GM12878 (cell line): ENCODE measurements around the gene B3GNT9. TPM values are rescaled to one million over a fixed set of nuclear protein-coding genes. Genes with fewer than 3 reads are reported as not detected.

Experiments
- ASH2L ChIP-seq: fragments of 300-600, 200-600 bp; sonication (generic); IDR thresholded peaks from 2 replicates; pipeline ENCODE4 v1.6.1; 2017; ENCODE audit warnings: low read depth, mild to moderate bottlenecking, borderline replicate concordance
- BACH1 ChIP-seq: fragments of 450-650 bp; IDR thresholded peaks from 2 replicates; pipeline ENCODE4 v1.6.1; 2017; ENCODE audit warnings: mild to moderate bottlenecking, borderline replicate concordance
- CHD4 ChIP-seq: fragments of 200-600 bp; sonication (generic); IDR thresholded peaks from 2 replicates; pipeline ENCODE4 v1.6.1; 2016; ENCODE audit warnings: mild to moderate bottlenecking
- CREB1 ChIP-seq: IDR thresholded peaks from 2 replicates; pipeline ENCODE4 v1.6.1; 2012; ENCODE audit warnings: low read depth, mild to moderate bottlenecking, inconsistent platforms
- CREM ChIP-seq: IDR thresholded peaks from 2 replicates; pipeline ENCODE4 v1.6.1; 2014; ENCODE audit warnings: antibody characterized with exemption, low read depth
- FOXK2 ChIP-seq: fragments of 450-650 bp; IDR thresholded peaks from 2 replicates; pipeline ENCODE4 v1.6.1; 2017; ENCODE audit warnings: mild to moderate bottlenecking, moderate library complexity
- MXI1 ChIP-seq: fragments of 150-350 bp; IDR thresholded peaks from 2 replicates; pipeline ENCODE4 v1.6.1; 2011; ENCODE audit warnings: low read depth, mild to moderate bottlenecking, inconsistent platforms, low read length, improper control_type of control experiment
- NFYA ChIP-seq: IDR thresholded peaks from 2 replicates; pipeline ENCODE4 v1.6.1; 2011; ENCODE audit warnings: low read depth, mild to moderate bottlenecking, low read length, improper control_type of control experiment, borderline replicate concordance
- PAX5 ChIP-seq: IDR thresholded peaks from 2 replicates; pipeline ENCODE4 v1.6.1; 2011; ENCODE audit warnings: low read depth, low read length, borderline replicate concordance
- RELA ChIP-seq: fragments of 450-650 bp; IDR thresholded peaks from 2 replicates; pipeline ENCODE4 v1.8.0; 2014; ENCODE audit warnings: borderline replicate concordance; ENCODE audit not compliant: partially characterized antibody
- RFX5 ChIP-seq: IDR thresholded peaks from 2 replicates; pipeline ENCODE4 v1.6.1; 2011; ENCODE audit warnings: low read depth, low read length, improper control_type of control experiment
- RUNX3 ChIP-seq: IDR thresholded peaks from 2 replicates; pipeline ENCODE4 v1.6.1; 2012; ENCODE audit warnings: low read length, inconsistent platforms
- SMC3 ChIP-seq: IDR thresholded peaks from 2 replicates; pipeline ENCODE4 v1.6.1; 2011; ENCODE audit warnings: low read length, improper control_type of control experiment, borderline replicate concordance
- SREBF1 ChIP-seq: IDR thresholded peaks from 2 replicates; pipeline ENCODE4 v1.6.1; 2012; ENCODE audit warnings: mild to moderate bottlenecking, low read length
- WRNIP1 ChIP-seq: IDR thresholded peaks from 2 replicates; pipeline ENCODE4 v1.6.1; 2011; ENCODE audit warnings: low read depth, low read length, improper control_type of control experiment, borderline replicate concordance
- ZNF217 ChIP-seq: fragments of 450-650 bp; IDR thresholded peaks from 2 replicates; pipeline ENCODE4 v1.6.1; 2017; ENCODE audit warnings: antibody characterized with exemption, mild to moderate bottlenecking
- polyA plus RNA-seq, 11 experiments: library from polyadenylated mRNA; depleted of rRNA in 4 of 11; unstranded in 6 of 11; stranded (reverse) in 5 of 11; fragments of >200 nt; fragmentation: Nextera tagmentation in 4 of 11; fragmentation: Illumina TruSeq in 1 of 11; extraction: Ambion mirVana in 4 of 11; extraction: Trizol in 1 of 11; gene quantifications; 1 replicate in 1 of 11; 2 replicates in 10 of 11; pipeline versions ENCODE4 v1.2.1 to v1.2.3, GENCODE V29; 2011 to 2016; ENCODE audit warnings: inconsistent platforms in 2 of 11, missing spikeins in 2 of 11, low read depth in 1 of 11
- total RNA-seq, 4 experiments: library from RNA; depleted of rRNA in 3 of 4; stranded (reverse); fragments of >200 nt in 3 of 4; fragmentation: Illumina TruSeq in 1 of 4; extraction: Trizol in 1 of 4; gene quantifications; 2 replicates each; pipeline versions ENCODE4 v1.2.1 to v1.2.3, GENCODE V29; 2013 to 2021
- TF ChIP-seq, protein P1 (sequence below): fragments of 450-650 bp; IDR thresholded peaks from 2 replicates; pipeline ENCODE4 v1.6.1; 2016; ENCODE audit warnings: mild to moderate bottlenecking
- TF ChIP-seq, protein P2 (sequence below): IDR thresholded peaks from 2 replicates; pipeline ENCODE4 v1.6.1; 2012; ENCODE audit warnings: low read depth, low read length, improper control_type of control experiment
- TF ChIP-seq, protein P3 (sequence below): IDR thresholded peaks from 2 replicates; pipeline ENCODE4 v1.6.1; 2012; ENCODE audit warnings: low read depth, low read length, improper control_type of control experiment
- TF ChIP-seq, protein P4 (sequence below), 3 experiments: IDR thresholded peaks in 2 of 3; conservative IDR thresholded peaks in 1 of 3; 2 replicates each; pipeline ENCODE4 v1.5.1; 2011; ENCODE audit warnings: low read depth in 3 of 3, low read length in 3 of 3, mild to moderate bottlenecking in 3 of 3, control low read depth in 2 of 3, moderate library complexity in 2 of 3, inconsistent platforms in 1 of 3, mixed read lengths in 1 of 3; ENCODE audit not compliant: control insufficient read depth in 2 of 3, insufficient read depth in 1 of 3; ENCODE audit errors: extremely low read depth in 1 of 3
- TF ChIP-seq, protein P5 (sequence below): IDR thresholded peaks from 2 replicates; pipeline ENCODE4 v1.6.1; 2012; ENCODE audit warnings: mild to moderate bottlenecking, low read depth, low read length

Gene B3GNT9
- total and polyA plus RNA-seq, 10 of the 15 experiments (the other 5 are each of a cell fraction or from before 2014, with no cell fraction given) = 0.08 to 5.0 (median 1.9) TPM

DNA sequence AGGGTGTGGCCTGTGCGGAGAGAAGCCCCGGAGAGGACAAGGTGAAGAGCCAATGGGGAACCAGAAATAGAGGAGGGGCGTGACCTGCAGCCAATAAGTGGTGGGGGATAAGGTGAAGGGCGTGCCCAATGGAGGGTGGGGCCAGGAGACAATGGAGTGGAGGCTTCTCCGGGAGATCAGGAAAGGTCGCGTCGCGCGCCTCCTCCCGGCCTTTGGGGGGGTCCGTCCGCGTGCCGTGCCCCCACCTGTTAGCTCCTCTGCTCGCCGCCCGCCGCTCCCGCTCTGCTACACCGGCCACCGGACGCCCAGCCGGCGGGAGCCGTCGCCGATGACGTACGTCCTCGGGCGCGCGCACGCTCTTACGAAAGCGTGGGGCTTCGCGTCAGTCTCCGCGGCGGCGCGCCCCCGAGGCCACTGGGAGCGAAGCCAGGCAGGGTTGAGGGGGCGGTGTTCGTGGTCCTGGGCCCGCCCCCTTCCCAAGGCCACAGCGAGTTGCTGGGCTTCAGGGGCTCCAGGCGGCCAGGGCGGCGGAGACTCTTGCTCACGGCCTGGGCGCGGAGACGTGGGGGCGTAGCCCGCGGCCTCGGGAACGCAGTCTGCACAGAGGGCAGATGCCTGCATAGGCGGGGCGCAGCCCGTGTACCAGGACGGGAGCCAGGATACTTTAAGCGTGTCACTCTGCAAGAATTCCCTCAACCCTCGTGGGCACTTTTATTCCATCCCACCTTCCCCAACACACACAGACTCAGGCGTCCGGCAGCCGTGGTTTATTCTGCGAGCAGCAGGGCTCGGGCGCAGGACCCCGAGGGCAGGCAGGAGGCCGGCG lies 33.0 kb upstream of the B3GNT9 start, which contains the start of gene MATCAP1 (continued):
- TF ChIP-seq, protein P1, sequence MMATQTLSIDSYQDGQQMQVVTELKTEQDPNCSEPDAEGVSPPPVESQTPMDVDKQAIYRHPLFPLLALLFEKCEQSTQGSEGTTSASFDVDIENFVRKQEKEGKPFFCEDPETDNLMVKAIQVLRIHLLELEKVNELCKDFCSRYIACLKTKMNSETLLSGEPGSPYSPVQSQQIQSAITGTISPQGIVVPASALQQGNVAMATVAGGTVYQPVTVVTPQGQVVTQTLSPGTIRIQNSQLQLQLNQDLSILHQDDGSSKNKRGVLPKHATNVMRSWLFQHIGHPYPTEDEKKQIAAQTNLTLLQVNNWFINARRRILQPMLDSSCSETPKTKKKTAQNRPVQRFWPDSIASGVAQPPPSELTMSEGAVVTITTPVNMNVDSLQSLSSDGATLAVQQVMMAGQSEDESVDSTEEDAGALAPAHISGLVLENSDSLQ = peak; percentile 99
- no peak for TF ChIP-seq FOXK2
- TF ChIP-seq BACH1 = peak; percentile 19; the same call in 1 of the 2 replicates
- peak; percentile 38; the same call in 1 of the 2 replicates for TF ChIP-seq PAX5
- TF ChIP-seq, protein P2, sequence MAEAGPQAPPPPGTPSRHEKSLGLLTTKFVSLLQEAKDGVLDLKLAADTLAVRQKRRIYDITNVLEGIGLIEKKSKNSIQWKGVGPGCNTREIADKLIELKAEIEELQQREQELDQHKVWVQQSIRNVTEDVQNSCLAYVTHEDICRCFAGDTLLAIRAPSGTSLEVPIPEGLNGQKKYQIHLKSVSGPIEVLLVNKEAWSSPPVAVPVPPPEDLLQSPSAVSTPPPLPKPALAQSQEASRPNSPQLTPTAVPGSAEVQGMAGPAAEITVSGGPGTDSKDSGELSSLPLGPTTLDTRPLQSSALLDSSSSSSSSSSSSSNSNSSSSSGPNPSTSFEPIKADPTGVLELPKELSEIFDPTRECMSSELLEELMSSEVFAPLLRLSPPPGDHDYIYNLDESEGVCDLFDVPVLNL = 0 out of 2 replicates have a peak, but pooled peaks have one; percentile 42
- TF ChIP-seq RUNX3 = no peak
- no peak for TF ChIP-seq WRNIP1
- peak; percentile 5; the same call in 1 of the 2 replicates for TF ChIP-seq RFX5
- TF ChIP-seq SREBF1 = no peak
- peak; percentile 88 for TF ChIP-seq CREM
- TF ChIP-seq MXI1 = peak; percentile 39; the same call in 1 of the 2 replicates
- TF ChIP-seq, protein P3, sequence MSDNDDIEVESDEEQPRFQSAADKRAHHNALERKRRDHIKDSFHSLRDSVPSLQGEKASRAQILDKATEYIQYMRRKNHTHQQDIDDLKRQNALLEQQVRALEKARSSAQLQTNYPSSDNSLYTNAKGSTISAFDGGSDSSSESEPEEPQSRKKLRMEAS = no peak; the same call in 1 of the 2 replicates
- TF ChIP-seq, protein P4, sequence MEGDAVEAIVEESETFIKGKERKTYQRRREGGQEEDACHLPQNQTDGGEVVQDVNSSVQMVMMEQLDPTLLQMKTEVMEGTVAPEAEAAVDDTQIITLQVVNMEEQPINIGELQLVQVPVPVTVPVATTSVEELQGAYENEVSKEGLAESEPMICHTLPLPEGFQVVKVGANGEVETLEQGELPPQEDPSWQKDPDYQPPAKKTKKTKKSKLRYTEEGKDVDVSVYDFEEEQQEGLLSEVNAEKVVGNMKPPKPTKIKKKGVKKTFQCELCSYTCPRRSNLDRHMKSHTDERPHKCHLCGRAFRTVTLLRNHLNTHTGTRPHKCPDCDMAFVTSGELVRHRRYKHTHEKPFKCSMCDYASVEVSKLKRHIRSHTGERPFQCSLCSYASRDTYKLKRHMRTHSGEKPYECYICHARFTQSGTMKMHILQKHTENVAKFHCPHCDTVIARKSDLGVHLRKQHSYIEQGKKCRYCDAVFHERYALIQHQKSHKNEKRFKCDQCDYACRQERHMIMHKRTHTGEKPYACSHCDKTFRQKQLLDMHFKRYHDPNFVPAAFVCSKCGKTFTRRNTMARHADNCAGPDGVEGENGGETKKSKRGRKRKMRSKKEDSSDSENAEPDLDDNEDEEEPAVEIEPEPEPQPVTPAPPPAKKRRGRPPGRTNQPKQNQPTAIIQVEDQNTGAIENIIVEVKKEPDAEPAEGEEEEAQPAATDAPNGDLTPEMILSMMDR (IDR thresholded peaks at IDR 0.05 in 2 of 3, conservative IDR thresholded peaks at IDR 0.05 in 1 of 3; ENCODE audit: control insufficient read depth in 2 of 3, extremely low read depth in 1 of 3, insufficient read depth in 1 of 3, low read depth in 3 of 3, low read length in 3 of 3) = no peak
- TF ChIP-seq CREB1 = peak; percentile 96
- TF ChIP-seq CHD4 = no peak
- TF ChIP-seq, protein P5, sequence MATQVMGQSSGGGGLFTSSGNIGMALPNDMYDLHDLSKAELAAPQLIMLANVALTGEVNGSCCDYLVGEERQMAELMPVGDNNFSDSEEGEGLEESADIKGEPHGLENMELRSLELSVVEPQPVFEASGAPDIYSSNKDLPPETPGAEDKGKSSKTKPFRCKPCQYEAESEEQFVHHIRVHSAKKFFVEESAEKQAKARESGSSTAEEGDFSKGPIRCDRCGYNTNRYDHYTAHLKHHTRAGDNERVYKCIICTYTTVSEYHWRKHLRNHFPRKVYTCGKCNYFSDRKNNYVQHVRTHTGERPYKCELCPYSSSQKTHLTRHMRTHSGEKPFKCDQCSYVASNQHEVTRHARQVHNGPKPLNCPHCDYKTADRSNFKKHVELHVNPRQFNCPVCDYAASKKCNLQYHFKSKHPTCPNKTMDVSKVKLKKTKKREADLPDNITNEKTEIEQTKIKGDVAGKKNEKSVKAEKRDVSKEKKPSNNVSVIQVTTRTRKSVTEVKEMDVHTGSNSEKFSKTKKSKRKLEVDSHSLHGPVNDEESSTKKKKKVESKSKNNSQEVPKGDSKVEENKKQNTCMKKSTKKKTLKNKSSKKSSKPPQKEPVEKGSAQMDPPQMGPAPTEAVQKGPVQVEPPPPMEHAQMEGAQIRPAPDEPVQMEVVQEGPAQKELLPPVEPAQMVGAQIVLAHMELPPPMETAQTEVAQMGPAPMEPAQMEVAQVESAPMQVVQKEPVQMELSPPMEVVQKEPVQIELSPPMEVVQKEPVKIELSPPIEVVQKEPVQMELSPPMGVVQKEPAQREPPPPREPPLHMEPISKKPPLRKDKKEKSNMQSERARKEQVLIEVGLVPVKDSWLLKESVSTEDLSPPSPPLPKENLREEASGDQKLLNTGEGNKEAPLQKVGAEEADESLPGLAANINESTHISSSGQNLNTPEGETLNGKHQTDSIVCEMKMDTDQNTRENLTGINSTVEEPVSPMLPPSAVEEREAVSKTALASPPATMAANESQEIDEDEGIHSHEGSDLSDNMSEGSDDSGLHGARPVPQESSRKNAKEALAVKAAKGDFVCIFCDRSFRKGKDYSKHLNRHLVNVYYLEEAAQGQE = no peak
- TF ChIP-seq ASH2L = no peak
- TF ChIP-seq RELA = peak; percentile 5
- no peak for TF ChIP-seq ZNF217
- no peak; the same call in 1 of the 2 replicates for TF ChIP-seq SMC3
- TF ChIP-seq NFYA = peak; percentile 29; the same call in 1 of the 2 replicates
